Brain microvascular endothelial cell (primary cell): ENCODE data around the gene SPEG.

Experiments used
- DNase-seq: peaks from one replicate; pipeline ENCODE4 v3.0.0-alpha.2; 2020
- H3K27ac ChIP-seq: fragments of 250-450 bp; sonication (Bioruptor Pico); 2 replicates; pipeline ENCODE4 v1.5.1; 2020; ENCODE audit warnings: mild to moderate bottlenecking, moderate library complexity
- H3K27me3 ChIP-seq: fragments of 250-450 bp; sonication (Bioruptor Pico); replicated peaks from 2 replicates; pipeline ENCODE4 v1.5.1; 2020; ENCODE audit warnings: mild to moderate bottlenecking
- H3K36me3 ChIP-seq: fragments of 250-450 bp; sonication (Bioruptor Pico); replicated peaks from 2 replicates; pipeline ENCODE4 v1.5.1; 2020; ENCODE audit warnings: mild to moderate bottlenecking
- H3K4me3 ChIP-seq: 2 replicates; pipeline ENCODE4 v1.5.1; 2011; ENCODE audit warnings: low read depth, mild to moderate bottlenecking, control low read depth, low read length, moderate library complexity
- in situ Hi-C: cut with HindIII; loops from 2 replicates; pipeline ENCODE4 v1.10.0; 2017; ENCODE audit warnings: low sequenced_read_pairs, low pct_ligation_motif_present
- TF ChIP-seq, protein P1 (sequence below): IDR thresholded peaks from 2 replicates; pipeline ENCODE4 v1.5.1; 2011; ENCODE audit warnings: low read depth, mild to moderate bottlenecking, moderate library complexity, low read length, control low read depth, inconsistent platforms; ENCODE audit errors: missing control alignments

Gene SPEG

DNA sequence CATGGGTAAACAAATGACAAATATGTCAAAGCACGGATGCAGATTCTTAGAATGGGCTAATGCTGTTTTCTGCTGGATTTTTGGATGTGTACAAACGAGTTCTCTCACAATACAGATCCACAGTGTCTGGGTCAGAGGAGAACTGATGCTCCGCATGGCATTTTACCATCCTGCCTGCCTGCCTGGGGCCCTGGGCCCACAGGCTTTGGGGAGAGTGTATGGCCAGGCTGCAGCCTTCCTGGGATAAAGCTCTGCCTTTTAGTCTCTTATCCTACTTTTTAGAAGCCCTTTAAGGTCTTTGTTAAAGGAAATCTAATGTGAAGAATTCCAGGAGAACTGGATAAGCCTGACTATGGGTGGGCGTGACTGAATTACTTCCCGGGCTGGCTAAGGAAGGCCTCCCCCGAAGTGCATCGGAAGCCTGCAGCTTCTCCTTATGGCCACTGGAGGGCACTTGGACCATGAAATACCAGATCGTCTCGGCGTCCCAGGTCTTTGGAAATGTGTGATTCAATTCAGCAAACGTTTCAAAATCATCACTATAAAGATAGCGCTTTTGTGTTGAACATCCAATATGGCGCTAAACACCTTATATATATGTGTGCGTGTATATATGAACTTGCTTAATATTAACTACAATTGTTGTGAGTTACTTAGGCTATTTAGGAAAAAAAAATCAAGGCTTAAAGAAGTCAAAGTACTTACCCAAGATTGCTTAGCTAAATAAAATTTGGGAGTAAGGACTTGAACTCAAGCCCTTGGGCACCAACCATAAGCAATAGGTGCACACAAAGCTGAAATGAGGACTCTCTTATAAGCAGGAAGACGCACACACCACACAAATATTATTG lies 31.8 kb upstream of the SPEG start:
- TF ChIP-seq, protein P1, sequence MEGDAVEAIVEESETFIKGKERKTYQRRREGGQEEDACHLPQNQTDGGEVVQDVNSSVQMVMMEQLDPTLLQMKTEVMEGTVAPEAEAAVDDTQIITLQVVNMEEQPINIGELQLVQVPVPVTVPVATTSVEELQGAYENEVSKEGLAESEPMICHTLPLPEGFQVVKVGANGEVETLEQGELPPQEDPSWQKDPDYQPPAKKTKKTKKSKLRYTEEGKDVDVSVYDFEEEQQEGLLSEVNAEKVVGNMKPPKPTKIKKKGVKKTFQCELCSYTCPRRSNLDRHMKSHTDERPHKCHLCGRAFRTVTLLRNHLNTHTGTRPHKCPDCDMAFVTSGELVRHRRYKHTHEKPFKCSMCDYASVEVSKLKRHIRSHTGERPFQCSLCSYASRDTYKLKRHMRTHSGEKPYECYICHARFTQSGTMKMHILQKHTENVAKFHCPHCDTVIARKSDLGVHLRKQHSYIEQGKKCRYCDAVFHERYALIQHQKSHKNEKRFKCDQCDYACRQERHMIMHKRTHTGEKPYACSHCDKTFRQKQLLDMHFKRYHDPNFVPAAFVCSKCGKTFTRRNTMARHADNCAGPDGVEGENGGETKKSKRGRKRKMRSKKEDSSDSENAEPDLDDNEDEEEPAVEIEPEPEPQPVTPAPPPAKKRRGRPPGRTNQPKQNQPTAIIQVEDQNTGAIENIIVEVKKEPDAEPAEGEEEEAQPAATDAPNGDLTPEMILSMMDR, result peak; percentile 95
- H3K36me3 ChIP-seq, result no peaks in the 10 kb centered on the region
- no peak overlapping the region for H3K27ac ChIP-seq
- H3K27me3 ChIP-seq, result no peaks in the 10 kb centered on the region
- DNase-seq, result peak; percentile 69
- H3K4me3 ChIP-seq, result no peak overlapping the region
- in situ Hi-C loops, result no loop called here

DNA sequence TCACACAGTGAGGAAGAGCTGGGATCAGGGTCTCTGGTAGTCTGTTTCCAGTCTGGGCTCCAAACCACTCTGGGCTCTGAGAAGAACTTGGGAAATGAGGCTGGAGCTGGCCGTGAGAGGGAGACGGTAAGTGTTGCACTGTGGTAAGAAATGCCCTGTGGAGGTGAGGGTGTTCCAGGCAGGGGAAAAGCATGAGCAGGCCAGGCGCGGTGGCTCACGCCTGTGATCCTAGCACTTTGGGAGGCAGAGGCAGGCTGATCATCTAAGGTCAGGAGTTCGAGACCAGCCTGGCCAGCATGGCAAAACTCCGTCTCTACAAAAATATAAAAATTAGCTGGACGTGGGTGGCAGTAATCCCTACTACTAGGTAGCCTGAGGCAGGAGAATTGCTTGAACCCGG lies 30.8 kb upstream of the SPEG start:
- TF ChIP-seq, protein P1, result no peak
- Histone ChIP-seq H3K27ac (no peak overlapping the region), H3K4me3 (no peak overlapping the region), H3K36me3 (no peaks in the 10 kb centered on the region), H3K27me3 (no peaks in the 10 kb centered on the region)
- in situ Hi-C loops, result no loop called here
- no peak for DNase-seq

DNA sequence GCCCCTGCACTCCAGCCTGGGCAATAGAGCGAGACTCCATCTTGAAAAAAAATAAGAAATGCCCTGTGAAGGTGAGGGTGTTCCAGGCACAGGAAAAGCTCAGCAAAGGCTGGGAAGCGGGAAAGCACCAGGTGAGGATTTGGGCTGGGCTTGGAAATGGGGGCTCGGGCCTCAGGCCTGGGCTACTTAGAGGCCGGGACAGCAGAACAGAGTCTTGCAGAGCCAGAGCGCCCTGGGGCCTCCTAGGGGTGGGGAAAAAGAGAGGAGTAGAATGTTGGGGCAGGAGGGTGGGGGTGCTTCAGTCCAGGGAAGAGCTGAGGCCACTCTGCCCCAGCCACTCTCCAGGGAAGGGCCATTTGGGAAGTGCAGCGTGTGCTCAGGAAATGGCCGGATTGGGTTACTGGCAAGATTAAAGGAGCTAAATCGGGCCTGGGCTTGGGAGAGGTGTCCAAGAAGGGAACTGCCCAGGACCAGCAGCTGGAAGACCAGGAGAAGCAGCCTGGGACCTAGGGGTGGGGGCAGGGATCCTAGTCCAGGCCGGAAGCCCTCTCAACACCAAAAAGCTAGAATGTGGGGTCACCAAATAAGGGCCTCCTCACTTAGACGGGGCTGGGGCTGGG lies 30.2 kb upstream of the SPEG start:
- TF ChIP-seq, protein P1, result no peak
- Histone ChIP-seq H3K27ac (no peak overlapping the region), H3K36me3 (no peaks in the 10 kb centered on the region), H3K4me3 (no peak overlapping the region), H3K27me3 (no peaks in the 10 kb centered on the region)
- in situ Hi-C loops, result no loop called here
- DNase-seq, result no peak

DNA sequence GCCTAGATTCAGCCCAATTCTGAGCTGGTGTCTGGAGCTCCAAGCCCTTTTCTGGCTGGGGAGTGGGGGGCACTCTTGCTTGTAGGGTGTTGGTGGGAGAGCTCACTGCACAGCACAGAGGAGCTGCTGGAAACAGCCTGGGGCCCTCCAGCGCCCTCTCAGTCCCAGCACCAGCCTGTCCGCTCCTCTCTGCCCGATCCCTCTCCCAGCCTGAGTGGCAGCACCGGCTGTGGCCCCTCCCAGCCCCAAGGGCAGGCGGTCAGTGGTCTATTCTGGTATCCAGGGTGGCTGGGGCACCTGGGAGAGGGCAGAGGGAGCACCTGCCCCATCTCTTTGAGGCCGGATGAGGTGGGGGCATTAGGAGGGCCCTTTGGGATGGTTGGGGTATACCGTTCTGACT lies 29.7 kb upstream of the SPEG start:
- Histone ChIP-seq H3K4me3 (no peak overlapping the region), H3K27ac (no peak overlapping the region), H3K36me3 (no peaks in the 10 kb centered on the region), H3K27me3 (no peaks in the 10 kb centered on the region)
- TF ChIP-seq, protein P1, result no peak
- in situ Hi-C loops, result no loop called here
- no peak for DNase-seq

DNA sequence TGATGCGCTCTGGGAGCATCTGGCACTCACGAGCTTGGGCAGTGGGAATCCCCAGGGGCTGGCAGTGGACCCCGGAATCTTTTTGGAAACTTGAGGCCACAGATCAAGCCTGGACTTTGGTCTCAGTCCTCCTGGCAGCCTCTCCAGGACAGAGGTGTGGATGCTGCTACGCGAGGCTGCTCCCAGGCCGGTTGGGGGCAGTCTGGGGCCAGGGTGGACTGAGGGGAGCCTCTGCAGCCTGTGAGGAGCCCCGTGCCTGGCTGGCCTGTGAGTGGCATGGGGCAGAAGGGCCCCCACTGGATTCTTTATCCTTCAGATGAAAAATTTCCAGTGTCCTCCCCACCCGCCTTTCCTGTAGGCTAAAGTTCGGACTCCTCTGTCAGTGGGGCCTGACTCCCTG lies 29.2 kb upstream of the SPEG start:
- H3K4me3 ChIP-seq, result no peak overlapping the region
- no peaks in the 10 kb centered on the region for H3K36me3 ChIP-seq
- in situ Hi-C loops, result no loop called here
- H3K27ac ChIP-seq, result no peak overlapping the region
- TF ChIP-seq, protein P1, result peak; percentile 36
- H3K27me3 ChIP-seq, result no peaks in the 10 kb centered on the region
- no peak for DNase-seq
